ENCODE data around the gene STX5. TPM values are rescaled to one million over a fixed set of nuclear protein-coding genes. Genes with fewer than 3 reads are reported as not detected.

STX5 gene
- total and polyA plus RNA-seq, 9 of the 15 experiments (the other 6 are each of a cell fraction or from before 2014, with no cell fraction given), result 2.8 to 28.6 (median 23.7) TPM

- no TSS peak for BruUV-seq (replicated peaks)
- H3K27me3 ChIP-seq (ENCODE audit: control insufficient read depth in 2 of 2, insufficient read depth in 2 of 2, low read length in 2 of 2), result no peaks in the 10 kb centered on the region
- intact Hi-C loops (cut with micrococcal nuclease) (no loop called here), in situ Hi-C loops (cut with MboI) (loop anchor here (25.0 kb wide), 1 partner anchor 478 kb away; no protein-coding TSS in a partner anchor)
- no peak overlapping the region for H3K9ac ChIP-seq (ENCODE audit: insufficient read depth in 1 of 2, low read depth in 2 of 2, low read length in 2 of 2)
- DNase-seq (ENCODE audit: extremely low read depth in 1 of 4, low spot score in 3 of 4), result no peak
- H3K4me2 ChIP-seq (ENCODE audit: insufficient read depth, low read length), result no peak overlapping the region
- H3K9me3 ChIP-seq (replicated peaks; ENCODE audit: control insufficient read depth, insufficient read depth, low read depth, low read length), result no peaks in the 10 kb centered on the region
- peaks cover 94% of the 10 kb centered on the region for H3K79me2 ChIP-seq (ENCODE audit: control insufficient read depth, insufficient read depth, low read length)
- ATAC-seq, result no peak
- no peak overlapping the region for H2AFZ ChIP-seq (ENCODE audit: low read depth, low read length)
- ChIA-PET POLR2A (interaction anchor here (0.6 to 7.2 kb wide), 12 partner anchors 8 to 176 kb away, joined by 3 to 45 read pairs (median 5); partner anchors contain the start of genes LRRN4CL, SLC3A2 and TMEM179B), CTCF (ENCODE audit: low intra/inter-chr PET ratio) (no interaction called here)
- H4K20me1 ChIP-seq (replicated peaks; ENCODE audit: control insufficient read depth, insufficient read depth, low read length), result peaks cover 13% of the 10 kb centered on the region
- H3K9me1 ChIP-seq (ENCODE audit: control insufficient read depth, insufficient read depth, low read length), result no peaks in the 10 kb centered on the region
- 87% methylated on average over 6 of the region's 6 CpGs for WGBS (ENCODE audit: insufficient coverage, low coverage, missing lambda C conversion rate)
- H3K4me1 ChIP-seq (replicated peaks in 1 of 2; ENCODE audit: control insufficient read depth in 2 of 2, insufficient read depth in 2 of 2, low read length in 2 of 2), result peaks cover 16 to 23% of the 10 kb centered on the region in 2 experiments; a peak in 4 of 5 replicates
- H3K36me3 ChIP-seq (ENCODE audit: control insufficient read depth, insufficient read depth, low read length), result peaks cover 62% of the 10 kb centered on the region
- TF ChIP-seq YY1 (IDR thresholded peaks at IDR 0.05; ENCODE audit: borderline replicate concordance in 1 of 3, control insufficient read depth in 1 of 3, extremely low read depth in 1 of 3, insufficient read depth in 3 of 3, insufficient read length in 1 of 3, insufficient replicate concordance in 2 of 3, low read depth in 1 of 3, low read length in 2 of 3), result no peak
- no peak for TF ChIP-seq THAP7 (CRISPR knock-in tag; IDR thresholded peaks at IDR 0.05)
- no peak for TF ChIP-seq ELF4 (CRISPR knock-in tag; IDR thresholded peaks at IDR 0.05)
- no peak for TF ChIP-seq ILF3 (IDR thresholded peaks at IDR 0.05; ENCODE audit: borderline replicate concordance)
- no peak for TF ChIP-seq LARP7 (IDR thresholded peaks at IDR 0.05)
- no peak for TF ChIP-seq TBL1XR1 (IDR thresholded peaks at IDR 0.05; ENCODE audit: low read length in 2 of 2)
- no peak for TF ChIP-seq MYNN (IDR thresholded peaks at IDR 0.05)
- no peak for TF ChIP-seq MYNN (CRISPR knock-in tag; IDR thresholded peaks at IDR 0.05)
- TF ChIP-seq CCNT2 (IDR thresholded peaks at IDR 0.05; ENCODE audit: borderline replicate concordance, extremely low read depth, insufficient read length, low read depth, low read length), result no peak
- no peak for TF ChIP-seq CREB1 (IDR thresholded peaks at IDR 0.05)
- TF ChIP-seq CREB1 (CRISPR knock-in tag; IDR thresholded peaks at IDR 0.05), result no peak
- TF ChIP-seq SRSF1 (IDR thresholded peaks at IDR 0.05; ENCODE audit: low read depth, low read length), result no peak
- no peak for TF ChIP-seq ZEB2 (IDR thresholded peaks at IDR 0.05)
- no peak for TF ChIP-seq MEF2D (tag; conservative IDR thresholded peaks at IDR 0.05; ENCODE audit: low read depth)
- FAIRE-seq, result no peak
- H3K4me3 ChIP-seq, result no peak overlapping the region
- no peak overlapping the region; the same call in 2 of the 3 replicates for H3K27ac ChIP-seq (ENCODE audit: extremely low read depth, low read depth, low read length)
Observed at GRCh38 chr11:62865635-62866034, 33.8 kb upstream of the STX5 start.

All from K562 (cell line).